ENCODE data around the gene LIN37. TPM values are rescaled to one million over a fixed set of nuclear protein-coding genes. Genes with fewer than 3 reads are reported as not detected.

Gene LIN37
- total RNA-seq, 1 experiment from 2014 or later = 10.1 TPM

DNA sequence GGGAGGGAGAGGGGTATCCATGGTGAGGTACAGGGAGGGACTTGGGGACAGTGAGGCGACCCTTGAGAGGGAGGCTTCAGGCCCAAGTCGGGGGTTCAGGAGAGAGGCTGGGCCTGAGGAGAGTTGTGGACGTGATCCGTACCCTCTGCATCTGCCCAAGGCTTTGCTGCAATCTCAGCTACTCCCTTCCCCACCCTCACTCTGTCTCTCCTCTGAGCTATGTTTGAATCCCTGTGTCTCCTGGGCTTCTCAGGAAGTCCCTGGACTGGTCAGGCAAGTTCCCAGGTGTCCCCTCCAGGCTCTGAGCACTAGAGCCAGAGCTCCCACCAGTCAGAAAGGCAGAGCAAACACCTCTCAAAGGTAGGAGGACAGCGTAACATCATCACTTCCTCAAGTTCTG lies 1.8 kb downstream of the LIN37 start:
- Histone ChIP-seq H3K9me3 (ENCODE audit: control insufficient read depth in 1 of 2, insufficient read depth in 1 of 2, low read depth in 1 of 2, low read length in 2 of 2) (no peaks in the 10 kb centered on the region), H3K36me3 (ENCODE audit: control insufficient read depth in 1 of 2, insufficient read depth in 2 of 2, low read length in 2 of 2) (no peaks in the 10 kb centered on the region; a peak in 2 of 4 replicates), H2AFZ (ENCODE audit: low read depth, low read length, poor library complexity, severe bottlenecking) (no peak overlapping the region), H3K27ac (ENCODE audit: low read depth, low read length) (no peak overlapping the region), H3K27me3 (ENCODE audit: insufficient read depth, low read length) (no peaks in the 10 kb centered on the region), H3K4me2 (ENCODE audit: low read length) (peak overlapping the region; percentile 32; the same call in 1 of the 2 replicates), H3K9me2 (ENCODE audit: insufficient read depth) (no peaks in the 10 kb centered on the region), H4K20me1 (ENCODE audit: insufficient read depth) (no peaks in the 10 kb centered on the region), H3K79me2 (ENCODE audit: insufficient read depth, low read length) (peaks cover 19% of the 10 kb centered on the region), H3K4me1 (ENCODE audit: control insufficient read depth in 1 of 2, insufficient read depth in 2 of 2, low read length in 2 of 2) (peaks cover 15 to 19% of the 10 kb centered on the region in 2 experiments), H3K4me3 (replicated peaks in 1 of 2; ENCODE audit: low read depth in 1 of 2, low read length in 2 of 2) (no peak overlapping the region), H3K9ac (ENCODE audit: low read length) (no peak overlapping the region)
- no peak for DNase-seq (ENCODE audit: low read depth, low spot score)
- intact Hi-C loops (cut with micrococcal nuclease) = no loop called here
- POLR2A ChIA-PET = no interaction called here
- CTCF ChIA-PET = no interaction called here
- RAD21 ChIA-PET (ENCODE audit: low non-redundant PET in 1 of 2, low total read pairs in 2 of 2, uncharacterized antibody in 2 of 2, unreplicated experiment in 2 of 2) = interaction anchor here in 1 of 2 experiments (0.5 kb wide), 1 partner anchor 95 kb away, joined by 5 read pairs; no protein-coding TSS in a partner anchor
- ATAC-seq = no peak
- TF ChIP-seq REST (IDR thresholded peaks at IDR 0.05; ENCODE audit: low read depth) = no peak
- no peak for TF ChIP-seq ZFX (IDR thresholded peaks at IDR 0.05)
- TF ChIP-seq FOSL1 (IDR thresholded peaks at IDR 0.05; ENCODE audit: low read depth) = no peak
- TF ChIP-seq ZBTB33 (IDR thresholded peaks at IDR 0.05; ENCODE audit: extremely low read depth, insufficient replicate concordance, low read length) = no peak
- TF ChIP-seq CTCF (IDR thresholded peaks at IDR 0.05 in 2 of 3, conservative IDR thresholded peaks at IDR 0.05 in 1 of 3; ENCODE audit: borderline replicate concordance in 1 of 3, insufficient read depth in 1 of 3, low read depth in 2 of 3, low read length in 2 of 3) = no peak
- no peak for TF ChIP-seq POLR2A (IDR thresholded peaks at IDR 0.05; ENCODE audit: borderline replicate concordance, extremely low read depth, insufficient read depth, insufficient read length)
- no peak for TF ChIP-seq POLR2AphosphoS5 (IDR thresholded peaks at IDR 0.05; ENCODE audit: low read depth, low read length)
- TF ChIP-seq ZNF274 (IDR thresholded peaks at IDR 0.05; ENCODE audit: low read depth, low read length) = no peak
- TF ChIP-seq YY1 (IDR thresholded peaks at IDR 0.05; ENCODE audit: extremely low read depth, insufficient replicate concordance, low read depth, low read length) = no peak
- TF ChIP-seq RAD21 (IDR thresholded peaks at IDR 0.05; ENCODE audit: low read depth) = no peak
- no peak for TF ChIP-seq ELF1 (IDR thresholded peaks at IDR 0.05; ENCODE audit: borderline replicate concordance, low read depth)
- no peak for TF ChIP-seq TCF7L2 (IDR thresholded peaks at IDR 0.05; ENCODE audit: borderline replicate concordance, extremely low read depth, insufficient read depth, insufficient read length)
- no peak for TF ChIP-seq SP1 (IDR thresholded peaks at IDR 0.05; ENCODE audit: low read depth)
- TF ChIP-seq, protein P1, sequence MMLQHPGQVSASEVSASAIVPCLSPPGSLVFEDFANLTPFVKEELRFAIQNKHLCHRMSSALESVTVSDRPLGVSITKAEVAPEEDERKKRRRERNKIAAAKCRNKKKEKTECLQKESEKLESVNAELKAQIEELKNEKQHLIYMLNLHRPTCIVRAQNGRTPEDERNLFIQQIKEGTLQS (IDR thresholded peaks at IDR 0.05) = no peak
- no peak for TF ChIP-seq EZH2phosphoT487 (IDR thresholded peaks at IDR 0.05; ENCODE audit: borderline replicate concordance)
- BruUV-seq (replicated peaks) = no TSS peak

Data from HCT116 (cell line).